Testis (tissue), 3 donors: ENCODE results near the gene TSPAN7. TPM values are rescaled to one million over a fixed set of nuclear protein-coding genes. Genes with fewer than 3 reads are reported as not detected.

Experiments
- DNase-seq: peaks from one replicate; pipeline ENCODE4 v3.0.0-alpha.2; 2019
- H3K27ac ChIP-seq, 2 donors: fragments of 200-600 bp; sonication (generic); one replicate each; pipeline ENCODE4 v1.5.1; 2019
- H3K27me3 ChIP-seq: fragments of 200-600 bp; sonication (generic); one replicate; pipeline ENCODE4 v1.5.1; 2019
- H3K36me3 ChIP-seq: fragments of 200-600 bp; sonication (generic); one replicate; pipeline ENCODE4 v1.5.1; 2017; ENCODE audit warnings: low read depth; ENCODE audit errors: missing control alignments
- H3K4me1 ChIP-seq: fragments of 200-600 bp; sonication (generic); one replicate; pipeline ENCODE4 v1.5.1; 2019
- H3K4me3 ChIP-seq, 2 donors: fragments of 200-600 bp; sonication (generic); one replicate each; pipeline ENCODE4 v1.5.1; 2017 to 2019
- H3K9me3 ChIP-seq: fragments of 200-600 bp; sonication (generic); one replicate; pipeline ENCODE4 v1.5.1; 2017
- CTCF ChIP-seq, 3 experiments: fragments of 450-650 bp in 2 of 3; fragments of 200-600 bp in 1 of 3; sonication (generic) in 1 of 3; IDR thresholded peaks; one replicate each; pipeline ENCODE4 v1.5.1; 2016 to 2019; ENCODE audit warnings: antibody characterized with exemption in 3 of 3, mild to moderate bottlenecking in 2 of 3, moderate library complexity in 1 of 3
- POLR2A ChIP-seq: fragments of 450-650 bp; IDR thresholded peaks from one replicate; pipeline ENCODE4 v1.6.1; 2017; ENCODE audit warnings: antibody characterized with exemption, mild to moderate bottlenecking, moderate library complexity
- WGBS, 2 donors: methylation state at CpG; one replicate each; pipeline ENCODE4 v1.1.5; 2018; 5-methylcytosine and 5-hydroxymethylcytosine counted together
- intact Hi-C: fragments of 100-400 bp; cut with DNase I; formaldehyde crosslinking; loops from one replicate; pipeline ENCODE4 v1.15.1; 2023; ENCODE audit warnings: low total_unique reads
- polyA plus RNA-seq: library from polyadenylated mRNA; stranded (reverse); fragments of 350-450 nt; fragmentation: Illumina TruSeq; extraction: RNeasy Lipid Tissue Mini Kit (QIAGEN cat#74804); gene quantifications from one replicate; pipeline ENCODE4 v1.2.3, GENCODE V29; 2014; ENCODE audit warnings: low read depth, low replicate concordance; ENCODE audit not compliant: insufficient read depth
- total RNA-seq, 2 donors: library from RNA; depleted of rRNA; stranded (reverse); fragments of >200 nt; gene quantifications; one replicate each; pipeline ENCODE4 v1.2.3, GENCODE V29; 2016

TSPAN7 gene
- total and polyA plus RNA-seq, 3 donors from 2014 or later = 5.7 to 21.5 (median 6.4) TPM

GRCh38 chrX:38570396-38570795 is 9.1 kb downstream of the TSPAN7 start:
- Histone ChIP-seq H3K36me3 (no peaks in the 10 kb centered on the region), H3K27ac (no peak overlapping the region), H3K9me3 (no peaks in the 10 kb centered on the region), H3K4me3 (no peak overlapping the region), H3K4me1 (no peaks in the 10 kb centered on the region), H3K27me3 (no peaks in the 10 kb centered on the region)
- intact Hi-C loops = no loop called here
- no peak for TF ChIP-seq POLR2A
- TF ChIP-seq CTCF (IDR thresholded peaks at IDR 0.05) = no peak
- 88 to 89% methylated on average over 1 of the region's 1 CpG for WGBS, 2 donors
- no peak for DNase-seq

GRCh38 chrX:38571058-38571457 is 9.7 kb downstream of the TSPAN7 start:
- H3K4me3 ChIP-seq = no peak overlapping the region
- no peak for TF ChIP-seq POLR2A
- TF ChIP-seq CTCF (IDR thresholded peaks at IDR 0.05) = no peak
- H3K9me3 ChIP-seq = no peaks in the 10 kb centered on the region
- H3K36me3 ChIP-seq = no peaks in the 10 kb centered on the region
- no peak overlapping the region for H3K27ac ChIP-seq
- no peaks in the 10 kb centered on the region for H3K4me1 ChIP-seq
- intact Hi-C loops = no loop called here
- DNase-seq = no peak
- no peaks in the 10 kb centered on the region for H3K27me3 ChIP-seq

GRCh38 chrX:38574858-38575257 is 13.5 kb downstream of the TSPAN7 start:
- no peak for DNase-seq
- Histone ChIP-seq H3K4me3 (no peak overlapping the region), H3K27me3 (no peaks in the 10 kb centered on the region), H3K27ac (no peak overlapping the region), H3K36me3 (no peaks in the 10 kb centered on the region), H3K4me1 (no peaks in the 10 kb centered on the region), H3K9me3 (no peaks in the 10 kb centered on the region)
- intact Hi-C loops = no loop called here
- TF ChIP-seq CTCF (IDR thresholded peaks at IDR 0.05) (no peak), POLR2A (no peak)
- whole genome bisulfite sequencing, 2 donors = 94 to 98% methylated on average over 2 of the region's 2 CpGs

- H3K27me3 ChIP-seq = no peaks in the 10 kb centered on the region
- H3K4me1 ChIP-seq = no peaks in the 10 kb centered on the region
- DNase-seq = no peak
- intact Hi-C loops = no loop called here
- no peak overlapping the region for H3K4me3 ChIP-seq
- H3K9me3 ChIP-seq = no peaks in the 10 kb centered on the region
- no peak overlapping the region for H3K27ac ChIP-seq
- WGBS, 2 donors = 87 to 91% methylated on average over 2 of the region's 2 CpGs
- no peaks in the 10 kb centered on the region for H3K36me3 ChIP-seq
- no peak for TF ChIP-seq POLR2A
- TF ChIP-seq CTCF (IDR thresholded peaks at IDR 0.05) = no peak
These were observed 14.5 kb downstream of the TSPAN7 start for GRCh38 chrX:38575888-38576287.

GRCh38 chrX:38577738-38578137 is 16.4 kb downstream of the TSPAN7 start:
- WGBS, 2 donors = 88 to 96% methylated on average over 2 to 3 of the region's 3 CpGs
- Histone ChIP-seq H3K9me3 (no peaks in the 10 kb centered on the region), H3K4me1 (no peaks in the 10 kb centered on the region), H3K27me3 (no peaks in the 10 kb centered on the region), H3K4me3 (no peak overlapping the region), H3K27ac (no peak overlapping the region), H3K36me3 (no peaks in the 10 kb centered on the region)
- TF ChIP-seq CTCF (IDR thresholded peaks at IDR 0.05) = no peak
- no peak for DNase-seq
- intact Hi-C loops = no loop called here
